Keratinocyte (primary cell): ENCODE results near the gene MFN1.

Experiments
- EZH2 ChIP-seq: IDR thresholded peaks from one replicate; pipeline ENCODE4 v1.6.1; 2012; ENCODE audit warnings: inconsistent platforms, mild to moderate bottlenecking, low read length, moderate library complexity
- TF ChIP-seq, protein P1 (sequence below), 3 experiments: IDR thresholded peaks in 1 of 3; conservative IDR thresholded peaks in 1 of 3; optimal IDR thresholded peaks in 1 of 3; 2 replicates in 2 of 3; 3 replicates in 1 of 3; pipeline versions ENCODE3 to v1.5.1; 2011; ENCODE audit warnings: low read length in 3 of 3, mild to moderate bottlenecking in 3 of 3, moderate library complexity in 2 of 3, control low read depth in 1 of 3, inconsistent platforms in 1 of 3; ENCODE audit not compliant: insufficient read depth in 2 of 3; ENCODE audit errors: extremely low read depth in 1 of 3

DNA sequence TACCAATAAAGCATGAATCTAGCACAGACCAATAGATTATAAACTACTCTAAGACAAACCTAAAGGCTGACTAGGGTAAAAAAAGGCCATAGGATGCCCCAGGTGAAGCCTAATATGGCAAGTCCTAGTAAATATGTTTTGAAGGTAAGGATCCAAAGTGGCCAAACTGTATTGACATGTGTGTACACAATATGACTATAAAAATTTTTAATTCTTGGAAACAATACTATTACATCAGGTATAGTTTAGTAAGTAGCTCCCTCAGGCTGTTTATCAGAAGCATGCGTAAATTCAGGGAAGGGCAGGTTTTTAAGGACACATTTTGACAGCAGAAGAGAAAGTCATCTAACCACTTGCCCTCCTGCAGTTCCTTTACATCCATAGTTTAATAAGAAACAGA is 84.9 kb downstream of the MFN1 start:
- TF ChIP-seq, protein P1, sequence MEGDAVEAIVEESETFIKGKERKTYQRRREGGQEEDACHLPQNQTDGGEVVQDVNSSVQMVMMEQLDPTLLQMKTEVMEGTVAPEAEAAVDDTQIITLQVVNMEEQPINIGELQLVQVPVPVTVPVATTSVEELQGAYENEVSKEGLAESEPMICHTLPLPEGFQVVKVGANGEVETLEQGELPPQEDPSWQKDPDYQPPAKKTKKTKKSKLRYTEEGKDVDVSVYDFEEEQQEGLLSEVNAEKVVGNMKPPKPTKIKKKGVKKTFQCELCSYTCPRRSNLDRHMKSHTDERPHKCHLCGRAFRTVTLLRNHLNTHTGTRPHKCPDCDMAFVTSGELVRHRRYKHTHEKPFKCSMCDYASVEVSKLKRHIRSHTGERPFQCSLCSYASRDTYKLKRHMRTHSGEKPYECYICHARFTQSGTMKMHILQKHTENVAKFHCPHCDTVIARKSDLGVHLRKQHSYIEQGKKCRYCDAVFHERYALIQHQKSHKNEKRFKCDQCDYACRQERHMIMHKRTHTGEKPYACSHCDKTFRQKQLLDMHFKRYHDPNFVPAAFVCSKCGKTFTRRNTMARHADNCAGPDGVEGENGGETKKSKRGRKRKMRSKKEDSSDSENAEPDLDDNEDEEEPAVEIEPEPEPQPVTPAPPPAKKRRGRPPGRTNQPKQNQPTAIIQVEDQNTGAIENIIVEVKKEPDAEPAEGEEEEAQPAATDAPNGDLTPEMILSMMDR (optimal IDR thresholded peaks at IDR 0.05 in 1 of 3, IDR thresholded peaks at IDR 0.05 in 1 of 3, conservative IDR thresholded peaks at IDR 0.05 in 1 of 3; ENCODE audit: extremely low read depth in 1 of 3, insufficient read depth in 2 of 3, low read length in 3 of 3): no peak
- no peak for TF ChIP-seq EZH2
